ENCODE results near the gene ARHGEF3. TPM values are rescaled to one million over a fixed set of nuclear protein-coding genes. Genes with fewer than 3 reads are reported as not detected.
A peak's percentile ranks its signal among the peaks of the same experiment; 100 is the strongest.

ARHGEF3 gene
- polyA plus RNA-seq, 1 donor from 2014 or later, result 4.1 TPM

- Histone ChIP-seq H3K4me3 (ENCODE audit: low read length) (no peak overlapping the region), H3K79me2 (replicated peaks; ENCODE audit: insufficient read depth, low read length) (no peaks in the 10 kb centered on the region), H2AFZ (ENCODE audit: low read depth, low read length) (no peak overlapping the region), H3K27me3 (ENCODE audit: insufficient read depth, low read depth, low read length) (no peaks in the 10 kb centered on the region), H3F3A (ENCODE audit: insufficient read depth, low read length, poor library complexity, severe bottlenecking) (no peaks in the 10 kb centered on the region), H4K20me1 (ENCODE audit: insufficient read depth) (no peaks in the 10 kb centered on the region), H3K4me2 (ENCODE audit: low read length) (no peak overlapping the region), H3K9ac (ENCODE audit: low read length) (no peak overlapping the region), H3K36me3 (ENCODE audit: insufficient read depth, low read length) (no peaks in the 10 kb centered on the region), H3K9me3 (ENCODE audit: low read length) (no peaks in the 10 kb centered on the region), H3K27ac (ENCODE audit: low read length) (no peak overlapping the region), H3K9me2 (ENCODE audit: insufficient read depth, low read length) (no peaks in the 10 kb centered on the region)
- TF ChIP-seq MXI1 (conservative IDR thresholded peaks at IDR 0.05; ENCODE audit: poor library complexity, severe bottlenecking), result no peak
Observed at GRCh38 chr3:56780936-56781335, 20.8 kb downstream of the ARHGEF3 start.

GRCh38 chr3:56778893-56779292 is 22.9 kb downstream of the ARHGEF3 start:
- Histone ChIP-seq H3K9me3 (ENCODE audit: low read length) (no peaks in the 10 kb centered on the region), H2AFZ (ENCODE audit: low read depth, low read length) (no peak overlapping the region), H3K9me2 (ENCODE audit: insufficient read depth, low read length) (no peaks in the 10 kb centered on the region), H3K27me3 (ENCODE audit: insufficient read depth, low read depth, low read length) (no peaks in the 10 kb centered on the region), H3K36me3 (ENCODE audit: insufficient read depth, low read length) (no peaks in the 10 kb centered on the region), H3K27ac (ENCODE audit: low read length) (no peak overlapping the region), H3K79me2 (replicated peaks; ENCODE audit: insufficient read depth, low read length) (no peaks in the 10 kb centered on the region), H3K4me2 (ENCODE audit: low read length) (no peak overlapping the region), H3F3A (ENCODE audit: insufficient read depth, low read length, poor library complexity, severe bottlenecking) (no peaks in the 10 kb centered on the region), H3K4me3 (ENCODE audit: low read length) (no peak overlapping the region), H3K9ac (ENCODE audit: low read length) (no peak overlapping the region), H4K20me1 (ENCODE audit: insufficient read depth) (no peaks in the 10 kb centered on the region)
- TF ChIP-seq RAD21 (conservative IDR thresholded peaks at IDR 0.05) (no peak), SMC3 (conservative IDR thresholded peaks at IDR 0.05; ENCODE audit: poor library complexity) (no peak), MXI1 (conservative IDR thresholded peaks at IDR 0.05; ENCODE audit: poor library complexity, severe bottlenecking) (no peak), POLR2AphosphoS5 (IDR thresholded peaks at IDR 0.05) (no peak)

- no peaks in the 10 kb centered on the region for H3K9me2 ChIP-seq (ENCODE audit: insufficient read depth, low read length)
- H3K4me2 ChIP-seq (ENCODE audit: low read length), result no peak overlapping the region
- no peaks in the 10 kb centered on the region for H3K27me3 ChIP-seq (ENCODE audit: insufficient read depth, low read depth, low read length)
- no peaks in the 10 kb centered on the region for H3K9me3 ChIP-seq (ENCODE audit: low read length)
- H3K79me2 ChIP-seq (replicated peaks; ENCODE audit: insufficient read depth, low read length), result no peaks in the 10 kb centered on the region
- no peak overlapping the region for H3K4me3 ChIP-seq (ENCODE audit: low read length)
- no peak for TF ChIP-seq CTCF (IDR thresholded peaks at IDR 0.05; ENCODE audit: poor library complexity, severe bottlenecking)
- no peak for TF ChIP-seq REST (IDR thresholded peaks at IDR 0.05; ENCODE audit: borderline replicate concordance)
- no peak for TF ChIP-seq TAF1 (IDR thresholded peaks at IDR 0.05; ENCODE audit: low read depth)
- H3K36me3 ChIP-seq (ENCODE audit: insufficient read depth, low read length), result no peaks in the 10 kb centered on the region
- no peak overlapping the region for H2AFZ ChIP-seq (ENCODE audit: low read depth, low read length)
- peak overlapping the region; percentile 28 for H3K27ac ChIP-seq (ENCODE audit: low read length)
- H4K20me1 ChIP-seq (ENCODE audit: insufficient read depth), result no peaks in the 10 kb centered on the region
- H3K9ac ChIP-seq (ENCODE audit: low read length), result no peak overlapping the region
- H3F3A ChIP-seq (ENCODE audit: insufficient read depth, low read length, poor library complexity, severe bottlenecking), result no peaks in the 10 kb centered on the region
Observed at GRCh38 chr3:56776556-56776950, 25.2 kb downstream of the ARHGEF3 start.
